Lower leg skin (tissue), 3 donors: ENCODE results near the gene ODAD4.

Source experiments
- CTCF ChIP-seq, 3 donors: fragments of 450-650 bp; IDR thresholded peaks; one replicate each; pipeline ENCODE4 v1.5.1; 2016; ENCODE audit warnings: antibody characterized with exemption in 3 of 3, mild to moderate bottlenecking in 3 of 3, moderate library complexity in 2 of 3
- POLR2A ChIP-seq, 2 donors: fragments of 450-650 bp; IDR thresholded peaks; one replicate each; pipeline ENCODE4 v1.6.1; 2016 to 2017; ENCODE audit warnings: antibody characterized with exemption in 2 of 2, mild to moderate bottlenecking in 1 of 2, moderate library complexity in 1 of 2

GRCh38 chr17:41975099-41976083, 45.0 kb downstream of the ODAD4 start:
- TF ChIP-seq CTCF (IDR thresholded peaks at IDR 0.05) (no peak), POLR2A (IDR thresholded peaks at IDR 0.05) (no peak)
